NCI-H2107 treated with DMSO at 0.1 percent for 48 hours (cell line): ENCODE data around the gene RND2.

ENCODE experiments used
- DNase-seq: peaks from one replicate; lab custom pipeline; 2025; ENCODE audit not compliant: unreplicated experiment; lab: John Stamatoyannopoulos, UW

RND2 gene

DNA sequence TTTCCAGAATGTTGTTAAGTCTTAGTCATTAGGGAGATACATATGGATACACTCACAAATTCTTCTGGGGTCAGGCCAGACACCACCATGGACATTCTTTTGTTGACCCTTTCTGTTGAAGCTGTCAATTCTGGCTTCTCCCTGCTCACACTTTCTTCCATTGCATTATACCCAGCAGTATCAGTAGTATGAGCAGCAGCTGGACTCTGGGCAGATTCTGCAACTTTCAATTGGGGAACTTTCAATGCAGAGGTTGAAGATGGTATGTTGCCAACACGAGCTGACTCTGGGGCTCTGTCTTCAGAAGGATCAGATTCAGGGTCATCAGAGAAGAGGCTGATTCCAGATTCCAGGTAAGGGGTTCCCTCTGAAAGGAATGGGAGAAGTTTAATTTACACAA, 45.8 kb downstream of the RND2 start:
- DNase-seq: no peak

DNA sequence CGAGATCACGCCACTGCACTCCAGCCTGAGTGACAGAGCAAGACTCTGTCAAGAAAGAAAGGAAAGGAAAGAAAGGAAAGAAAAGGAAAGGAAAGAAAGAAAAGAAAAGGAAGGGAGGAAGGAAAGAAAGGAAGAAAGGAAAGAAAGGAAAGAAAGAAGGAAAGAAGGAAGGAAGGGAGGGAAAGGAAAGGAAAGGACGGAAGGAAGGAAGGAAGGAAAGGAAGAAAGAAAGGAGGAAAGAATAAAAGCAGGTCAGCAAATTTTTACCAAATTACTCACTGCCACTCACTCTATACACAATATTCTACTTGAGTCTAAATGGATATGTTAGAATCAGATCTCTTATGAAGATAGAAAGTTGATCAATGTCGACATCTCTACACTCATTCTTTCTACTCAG, 49.8 kb downstream of the RND2 start:
- DNase-seq: no peak

- no peak for DNase-seq
Measured at GRCh38 chr17:43079641-43080302, 54.7 kb downstream of the RND2 start.
